Lung (tissue), 12 donors: ENCODE results near the gene LRP1B. TPM values are rescaled to one million over a fixed set of nuclear protein-coding genes. Genes with fewer than 3 reads are reported as not detected.

Experiments
- ATAC-seq: fragments of 200-7000 bp; cut with Tn5 transposase; one replicate; pipeline ENCODE4 v1.9.1; 2020; ENCODE audit warnings: moderate number of reproducible peaks; ENCODE audit not compliant: insufficient read depth, low FRiP score
- DNase-seq, 3 donors: peaks; one replicate each; pipeline ENCODE4 v3.0.0-alpha.2; 2013 to 2017
- H3K27ac ChIP-seq, 2 donors: one replicate each; pipeline ENCODE4 v1.5.1; 2013; ENCODE audit warnings: mild to moderate bottlenecking in 2 of 2, moderate library complexity in 2 of 2, control low read depth in 1 of 2, inconsistent platforms in 1 of 2, low read depth in 1 of 2, low read length in 1 of 2
- H3K27me3 ChIP-seq, 3 donors: one replicate each; pipeline ENCODE4 v1.5.1; 2013; ENCODE audit warnings: low read length in 2 of 3; ENCODE audit not compliant: control insufficient read depth in 3 of 3, insufficient read depth in 3 of 3
- H3K36me3 ChIP-seq, 4 donors: one replicate each; pipeline ENCODE4 v1.5.1; 2013; ENCODE audit warnings: low read length in 4 of 4, mild to moderate bottlenecking in 1 of 4, moderate library complexity in 1 of 4; ENCODE audit not compliant: control insufficient read depth in 4 of 4, insufficient read depth in 4 of 4
- H3K4me1 ChIP-seq, 5 donors: one replicate each; pipeline ENCODE4 v1.5.1; 2013; ENCODE audit warnings: low read length in 5 of 5, mild to moderate bottlenecking in 2 of 5, moderate library complexity in 1 of 5; ENCODE audit not compliant: control insufficient read depth in 5 of 5, insufficient read depth in 5 of 5
- H3K4me3 ChIP-seq: one replicate; pipeline ENCODE4 v1.5.1; 2013; ENCODE audit warnings: mild to moderate bottlenecking, control low read depth, moderate library complexity
- H3K9ac ChIP-seq, 2 donors: one replicate each; pipeline ENCODE4 v1.5.1; 2013; ENCODE audit warnings: low read length in 2 of 2, control low read depth in 1 of 2; ENCODE audit not compliant: insufficient read depth in 1 of 2
- H3K9me3 ChIP-seq, 4 donors: one replicate each; pipeline ENCODE4 v1.5.1; 2013; ENCODE audit warnings: low read length in 3 of 4, mild to moderate bottlenecking in 1 of 4, moderate library complexity in 1 of 4; ENCODE audit not compliant: control insufficient read depth in 4 of 4, insufficient read depth in 3 of 4
- CTCF ChIP-seq: IDR thresholded peaks from 2 replicates; pipeline ENCODE4 v1.5.1; 2012; ENCODE audit warnings: mild to moderate bottlenecking; ENCODE audit errors: control extremely low read depth, extremely low read depth
- WGBS, 2 donors: extraction: QIAGEN DNeasy Blood & Tissue Kit; methylation state at CpG; one replicate each; pipeline ENCODE4 v1.1.7; 2013; 5-methylcytosine and 5-hydroxymethylcytosine counted together
- polyA plus RNA-seq, 2 donors: library from polyadenylated mRNA; stranded (reverse); fragments of 200-250 nt; gene quantifications; one replicate each; pipeline ENCODE4 v1.2.1, GENCODE V29; 2013
- total RNA-seq, 2 donors: library from RNA; depleted of rRNA in 1 of 2; stranded (reverse); fragments of >200 nt in 1 of 2; gene quantifications; one replicate each; pipeline ENCODE4 v1.2.1, GENCODE V29; 2014 to 2021
- donor health status: control.
- donor health status: control.
- donor health status: Bipolar disorder and iron deficiency.
- donor health status: healthy.
- donor health status: DM: yes; HTN: yes; CAD: no.

Gene LRP1B
- total and polyA plus RNA-seq, 4 donors: 0.01 to 6.5 (median 0.16) TPM

DNA sequence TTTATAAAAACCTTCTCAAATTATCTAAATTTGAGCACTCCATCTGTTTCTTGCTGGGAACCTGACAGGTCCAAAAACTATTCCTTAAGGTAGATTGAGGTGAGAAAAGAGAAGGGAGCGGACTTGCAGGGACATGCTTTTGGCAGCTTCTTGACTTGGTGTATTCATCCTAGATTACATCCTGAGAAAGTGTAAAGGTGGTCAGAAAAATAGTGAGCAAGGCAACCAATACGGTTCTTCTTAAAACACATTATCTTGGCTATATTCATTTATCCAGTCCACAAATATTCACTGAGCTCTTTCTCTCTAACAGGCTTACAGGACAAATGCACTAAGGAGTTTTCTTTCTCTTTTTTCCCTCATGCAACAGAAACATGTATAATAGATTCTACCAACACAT, 230.0 kb downstream of the LRP1B start:
- no peaks in the 10 kb centered on the region for H3K27me3 ChIP-seq
- no peak for TF ChIP-seq CTCF
- no peaks in the 10 kb centered on the region for H3K4me1 ChIP-seq
- no peak for DNase-seq
- no peak overlapping the region for H3K9ac ChIP-seq
- no peaks in the 10 kb centered on the region for H3K36me3 ChIP-seq
- no peak overlapping the region for H3K27ac ChIP-seq
- H3K9me3 ChIP-seq: no peaks in the 10 kb centered on the region
- 84 to 95% methylated on average over 2 of the region's 2 CpGs for WGBS, 2 donors
- no peak overlapping the region for H3K4me3 ChIP-seq
- ATAC-seq: no peak

DNA sequence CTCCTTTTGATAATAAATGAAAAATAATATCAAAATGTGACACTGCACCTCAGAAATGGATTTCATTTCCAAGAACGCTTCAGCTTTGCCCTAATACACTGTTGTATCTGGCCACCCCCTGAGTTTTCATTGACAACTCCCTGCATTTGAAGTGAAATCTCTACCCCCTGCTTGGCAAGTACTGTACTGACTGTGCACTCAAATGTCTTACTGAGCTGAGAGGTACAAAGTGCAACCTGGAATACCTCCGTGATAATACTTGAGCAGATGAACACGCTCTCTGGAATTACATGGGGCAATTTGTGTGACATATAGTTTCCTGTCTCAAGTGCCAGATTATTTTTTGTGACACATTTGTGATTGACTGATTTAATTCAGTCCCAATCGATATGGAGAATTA, 231.1 kb downstream of the LRP1B start:
- H3K4me3 ChIP-seq: no peak overlapping the region
- no peak for ATAC-seq
- H3K27me3 ChIP-seq: no peaks in the 10 kb centered on the region
- no peak overlapping the region for H3K27ac ChIP-seq
- TF ChIP-seq CTCF: no peak
- no peaks in the 10 kb centered on the region for H3K36me3 ChIP-seq
- no peaks in the 10 kb centered on the region for H3K4me1 ChIP-seq
- no peak overlapping the region for H3K9ac ChIP-seq
- no peaks in the 10 kb centered on the region for H3K9me3 ChIP-seq
- DNase-seq: no peak
- 54 to 78% methylated on average over 4 of the region's 4 CpGs for WGBS, 2 donors

- 76 to 80% methylated on average over 1 of the region's 1 CpG for WGBS, 2 donors
- Histone ChIP-seq H3K27ac (no peak overlapping the region), H3K27me3 (no peaks in the 10 kb centered on the region), H3K4me3 (no peak overlapping the region), H3K9me3 (no peaks in the 10 kb centered on the region), H3K36me3 (no peaks in the 10 kb centered on the region), H3K9ac (no peak overlapping the region), H3K4me1 (no peaks in the 10 kb centered on the region)
- no peak for ATAC-seq
- no peak for DNase-seq
- no peak for TF ChIP-seq CTCF
Observed at GRCh38 chr2:141889788-141890187, 241.0 kb downstream of the LRP1B start.

GRCh38 chr2:141888987-141889555, 241.7 kb downstream of the LRP1B start:
- WGBS, 2 donors: 85 to 86% methylated on average over 1 of the region's 1 CpG
- H3K9me3 ChIP-seq: no peaks in the 10 kb centered on the region
- H3K36me3 ChIP-seq: no peaks in the 10 kb centered on the region
- H3K4me3 ChIP-seq: no peak overlapping the region
- TF ChIP-seq CTCF: no peak
- no peak overlapping the region for H3K9ac ChIP-seq
- H3K4me1 ChIP-seq: no peaks in the 10 kb centered on the region
- ATAC-seq: no peak
- H3K27me3 ChIP-seq: no peaks in the 10 kb centered on the region
- DNase-seq: no peak
- H3K27ac ChIP-seq: no peak overlapping the region
